GM19351 (cell line): ENCODE measurements around the gene NFATC2.

Experiments
- ATAC-seq: cut with Tn5 transposase; IDR thresholded peaks from one replicate; pipeline ENCODE4 v1.9.1; 2021; ENCODE audit warnings: mild to moderate bottlenecking, moderate library complexity; ENCODE audit not compliant: unreplicated experiment

NFATC2 gene

DNA sequence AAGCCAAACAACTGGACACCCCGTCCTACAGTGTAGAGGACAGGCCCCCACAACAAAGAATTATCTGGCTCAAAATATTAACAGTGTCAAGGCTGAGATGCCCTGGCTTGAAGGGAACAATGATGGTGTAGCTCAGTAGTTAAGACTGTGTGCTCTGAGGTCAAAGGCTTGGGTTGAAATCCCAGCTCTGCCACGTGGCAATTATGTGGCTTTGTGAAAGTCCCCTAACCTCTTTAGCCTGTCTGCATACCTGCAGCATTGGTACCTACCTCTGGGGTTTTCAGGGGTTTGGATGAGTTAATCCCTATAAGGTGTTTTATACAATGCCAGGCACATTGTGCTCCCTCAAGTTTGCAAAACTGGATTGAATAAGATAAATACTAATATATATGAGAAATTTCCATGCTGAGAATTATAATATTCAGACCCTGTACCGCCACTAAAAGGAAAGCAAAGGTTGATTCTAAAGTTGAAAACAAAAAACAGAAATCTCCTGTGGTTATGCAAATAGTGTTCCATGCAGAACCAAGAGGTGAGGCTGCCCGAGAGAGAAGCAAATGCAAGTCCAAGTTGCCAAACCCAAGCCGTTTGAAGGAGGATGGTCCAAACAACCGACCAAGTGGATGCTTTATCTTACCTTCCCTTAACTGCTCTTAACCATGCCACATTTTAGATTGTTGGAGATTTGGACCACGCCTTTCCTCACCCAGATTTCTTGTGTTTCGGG, 199.8 kb downstream of the NFATC2 start:
- ATAC-seq, result peak; percentile 74

DNA sequence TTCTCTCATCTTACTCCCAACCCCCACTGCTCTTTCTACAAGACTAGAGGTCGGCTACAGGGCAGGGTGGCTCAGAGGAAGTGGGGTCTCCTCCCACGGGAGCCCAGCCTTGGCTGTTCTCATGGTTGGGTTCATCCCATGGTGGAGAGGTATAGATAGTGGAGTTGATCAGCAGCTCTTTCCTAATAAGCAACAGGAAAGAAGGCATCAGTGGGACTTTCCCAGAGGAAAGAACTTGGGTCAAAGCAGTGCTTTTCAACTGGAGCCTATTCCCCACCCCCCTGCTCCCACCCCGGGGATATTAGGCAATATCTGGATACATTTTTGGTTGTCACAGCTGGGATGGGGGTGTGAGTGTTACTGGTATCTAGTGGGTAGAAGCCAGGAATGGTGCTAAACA, 200.9 kb downstream of the NFATC2 start:
- ATAC-seq, result no peak

- peak; percentile 41 for ATAC-seq
These were observed 202.1 kb downstream of the NFATC2 start for GRCh38 chr20:51340451-51340840.

GRCh38 chr20:51339721-51340450, 202.6 kb downstream of the NFATC2 start:
- no peak for ATAC-seq

DNA sequence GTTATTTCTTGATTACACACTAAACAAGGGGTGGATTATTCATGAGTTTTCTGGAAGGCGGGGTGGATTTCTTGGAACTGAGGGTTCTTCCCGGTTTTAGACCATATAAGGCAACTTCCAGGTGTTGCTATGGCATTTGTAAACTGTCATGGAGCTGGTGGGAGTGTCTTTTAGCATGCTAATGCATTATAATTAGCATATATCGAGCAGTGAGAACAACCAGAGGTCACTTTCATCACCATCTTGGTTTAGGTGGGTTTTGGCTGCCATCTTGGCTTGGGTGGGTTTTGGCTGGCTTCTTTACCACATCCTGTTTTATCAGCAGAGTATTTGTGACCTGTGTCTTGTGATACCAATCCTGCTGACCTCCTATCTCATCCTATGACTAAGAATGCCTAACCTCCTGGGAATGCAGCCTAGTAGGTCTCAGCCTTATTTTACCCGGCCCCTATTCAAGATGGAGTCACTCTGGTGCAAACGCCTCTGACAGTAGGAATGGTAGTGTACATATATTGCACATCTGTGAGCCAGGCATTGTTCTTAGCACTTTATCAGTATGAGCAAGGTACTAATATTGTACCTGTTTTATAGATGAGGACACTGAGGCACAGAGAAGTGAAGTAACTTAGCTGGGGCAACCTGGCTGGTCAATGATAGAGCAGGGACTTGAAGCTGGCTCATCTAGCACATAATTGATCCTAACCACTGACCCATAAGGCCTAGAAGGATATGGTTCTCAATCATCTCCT, 203.7 kb downstream of the NFATC2 start:
- ATAC-seq, result no peak

- ATAC-seq, result no peak
These were observed 205.3 kb downstream of the NFATC2 start for GRCh38 chr20:51337126-51337805.
